ENCODE data around the gene MAML3. TPM values are rescaled to one million over a fixed set of nuclear protein-coding genes. Genes with fewer than 3 reads are reported as not detected.
"Not testable (repeated sequence)": the region's sequence is repeated elsewhere in the genome, so short reads cannot be mapped to it uniquely, and the experiment has no call there.

MAML3 gene
- polyA plus RNA-seq, 1 donor = 3.9 TPM

- no peak for DNase-seq (ENCODE audit: low read depth)
Observed at GRCh38 chr4:139732991-139733570, 420.9 kb downstream of the MAML3 start.

- DNase-seq (ENCODE audit: low read depth) = no peak
Observed at GRCh38 chr4:139728840-139729239, 425.1 kb downstream of the MAML3 start.

GRCh38 chr4:139728146-139728545, 425.8 kb downstream of the MAML3 start:
- DNase-seq (ENCODE audit: low read depth) = no peak

GRCh38 chr4:139726615-139727014, 427.4 kb downstream of the MAML3 start:
- DNase-seq (ENCODE audit: low read depth) = no peak

GRCh38 chr4:139725236-139725635, 428.7 kb downstream of the MAML3 start:
- no peak for DNase-seq (ENCODE audit: low read depth)

GRCh38 chr4:139721789-139722188, 432.2 kb downstream of the MAML3 start:
- DNase-seq (ENCODE audit: low read depth) = no peak

- DNase-seq (ENCODE audit: low read depth) = no peak
Observed at GRCh38 chr4:139720806-139721205, 433.2 kb downstream of the MAML3 start.

GRCh38 chr4:139719381-139720101, 434.4 kb downstream of the MAML3 start:
- no peak for DNase-seq (ENCODE audit: low read depth)

GRCh38 chr4:139718833-139719232, 435.2 kb downstream of the MAML3 start:
- no peak for DNase-seq (ENCODE audit: low read depth)

GRCh38 chr4:139718358-139718757, 435.6 kb downstream of the MAML3 start:
- no peak for DNase-seq (ENCODE audit: low read depth)

- no peak for DNase-seq (ENCODE audit: low read depth)
Observed at GRCh38 chr4:139715746-139716391, 438.1 kb downstream of the MAML3 start.

GRCh38 chr4:139712882-139713281, 441.1 kb downstream of the MAML3 start:
- DNase-seq (ENCODE audit: low read depth) = no peak

GRCh38 chr4:139711461-139711860, 442.5 kb downstream of the MAML3 start:
- no peak for DNase-seq (ENCODE audit: low read depth)

- no peak for DNase-seq (ENCODE audit: low read depth)
Observed at GRCh38 chr4:139710073-139710472, 443.9 kb downstream of the MAML3 start.

- DNase-seq (ENCODE audit: low read depth) = no peak
Observed at GRCh38 chr4:139709660-139710059, 444.3 kb downstream of the MAML3 start.

- no peak for DNase-seq (ENCODE audit: low read depth)
Observed at GRCh38 chr4:139704915-139705485, 449.0 kb downstream of the MAML3 start.

GRCh38 chr4:139700568-139700967, 453.4 kb downstream of the MAML3 start:
- no peak for DNase-seq (ENCODE audit: low read depth)

GRCh38 chr4:139698167-139698925, 455.6 kb downstream of the MAML3 start:
- not testable (repeated sequence) for DNase-seq (ENCODE audit: low read depth)

GRCh38 chr4:139696491-139696890, 457.5 kb downstream of the MAML3 start:
- DNase-seq (ENCODE audit: low read depth) = no peak

- no peak for DNase-seq (ENCODE audit: low read depth)
Observed at GRCh38 chr4:139694522-139695107, 459.4 kb downstream of the MAML3 start.

GRCh38 chr4:139692309-139693012, 461.5 kb downstream of the MAML3 start:
- no peak for DNase-seq (ENCODE audit: low read depth)
